Cardiac muscle cell (in vitro differentiated cells and primary cell): ENCODE measurements around the gene RFC4. TPM values are rescaled to one million over a fixed set of nuclear protein-coding genes. Genes with fewer than 3 reads are reported as not detected.

Experiments used
- DNase-seq, 2 donors: peaks; one replicate each; pipeline versions ENCODE4 v3.0.0 to v3.0.0-alpha.2; 2010 to 2017; ENCODE audit warnings: low read depth in 1 of 2, low spot score in 1 of 2
- H3K27ac ChIP-seq: fragments of 200-600 bp; sonication (generic); 2 replicates; pipeline ENCODE4 v1.5.1; 2016
- H3K27me3 ChIP-seq: fragments of 200-600 bp; sonication (generic); 2 replicates; pipeline ENCODE4 v1.6.0; 2016; ENCODE audit warnings: control low read depth
- H3K36me3 ChIP-seq: fragments of 200-600 bp; sonication (generic); 2 replicates; pipeline ENCODE4 v1.5.1; 2016; ENCODE audit warnings: control low read depth
- H3K4me1 ChIP-seq: fragments of 200-600 bp; sonication (generic); 2 replicates; pipeline ENCODE4 v1.8.1; 2017; ENCODE audit warnings: low read depth, mild to moderate bottlenecking, mixed run types
- H3K4me3 ChIP-seq: fragments of 200-600 bp; sonication (generic); 2 replicates; pipeline ENCODE4 v1.5.1; 2016; ENCODE audit warnings: mild to moderate bottlenecking
- H3K9me3 ChIP-seq: fragments of 200-600 bp; sonication (generic); 2 replicates; pipeline ENCODE4 v1.5.1; 2017; ENCODE audit warnings: low read depth, mild to moderate bottlenecking, control low read depth
- polyA plus RNA-seq: library from polyadenylated mRNA; unstranded; fragments of >200 nt; fragmentation: Nextera tagmentation; extraction: Ambion mirVana; gene quantifications from 2 replicates; pipeline ENCODE4 v1.2.1, GENCODE V29; 2016
- total RNA-seq: library from RNA; depleted of rRNA; stranded (reverse); fragments of >200 nt; gene quantifications from 2 replicates; pipeline ENCODE4 v1.2.3, GENCODE V29; 2016
- TF ChIP-seq, protein P1 (sequence below): IDR thresholded peaks from 2 replicates; pipeline ENCODE4 v1.5.1; 2012; ENCODE audit warnings: low read depth, mild to moderate bottlenecking, low read length

The RFC4 gene
- total and polyA plus RNA-seq, 2 experiments from 2014 or later: 23.0 to 47.4 TPM

DNA sequence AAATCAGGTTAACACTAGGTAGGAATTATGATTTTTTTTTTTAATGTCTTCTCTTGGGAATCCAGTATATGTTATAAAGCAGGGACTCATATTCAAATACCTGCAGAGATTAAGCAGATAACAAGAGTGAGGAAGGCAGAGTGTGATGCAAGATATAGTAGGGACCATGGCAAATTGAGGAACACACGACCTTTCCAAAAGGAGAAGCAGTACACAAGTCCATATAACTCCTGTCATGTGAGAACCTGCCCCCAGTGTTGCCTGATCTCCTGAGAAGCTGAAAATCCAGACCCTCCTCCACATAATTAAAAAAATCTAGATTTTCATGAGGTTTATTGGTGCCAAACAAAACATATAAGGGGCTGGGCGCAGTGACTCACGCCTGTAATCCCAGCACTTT lies 3.6 kb downstream of the RFC4 start:
- TF ChIP-seq, protein P1, sequence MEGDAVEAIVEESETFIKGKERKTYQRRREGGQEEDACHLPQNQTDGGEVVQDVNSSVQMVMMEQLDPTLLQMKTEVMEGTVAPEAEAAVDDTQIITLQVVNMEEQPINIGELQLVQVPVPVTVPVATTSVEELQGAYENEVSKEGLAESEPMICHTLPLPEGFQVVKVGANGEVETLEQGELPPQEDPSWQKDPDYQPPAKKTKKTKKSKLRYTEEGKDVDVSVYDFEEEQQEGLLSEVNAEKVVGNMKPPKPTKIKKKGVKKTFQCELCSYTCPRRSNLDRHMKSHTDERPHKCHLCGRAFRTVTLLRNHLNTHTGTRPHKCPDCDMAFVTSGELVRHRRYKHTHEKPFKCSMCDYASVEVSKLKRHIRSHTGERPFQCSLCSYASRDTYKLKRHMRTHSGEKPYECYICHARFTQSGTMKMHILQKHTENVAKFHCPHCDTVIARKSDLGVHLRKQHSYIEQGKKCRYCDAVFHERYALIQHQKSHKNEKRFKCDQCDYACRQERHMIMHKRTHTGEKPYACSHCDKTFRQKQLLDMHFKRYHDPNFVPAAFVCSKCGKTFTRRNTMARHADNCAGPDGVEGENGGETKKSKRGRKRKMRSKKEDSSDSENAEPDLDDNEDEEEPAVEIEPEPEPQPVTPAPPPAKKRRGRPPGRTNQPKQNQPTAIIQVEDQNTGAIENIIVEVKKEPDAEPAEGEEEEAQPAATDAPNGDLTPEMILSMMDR: no peak
- H3K27me3 ChIP-seq: no peaks in the 10 kb centered on the region
- peaks cover 28% of the 10 kb centered on the region for H3K36me3 ChIP-seq
- no peak overlapping the region for H3K4me3 ChIP-seq
- no peak for DNase-seq
- peaks cover 11% of the 10 kb centered on the region for H3K4me1 ChIP-seq
- no peak overlapping the region for H3K27ac ChIP-seq
- H3K9me3 ChIP-seq: no peaks in the 10 kb centered on the region

DNA sequence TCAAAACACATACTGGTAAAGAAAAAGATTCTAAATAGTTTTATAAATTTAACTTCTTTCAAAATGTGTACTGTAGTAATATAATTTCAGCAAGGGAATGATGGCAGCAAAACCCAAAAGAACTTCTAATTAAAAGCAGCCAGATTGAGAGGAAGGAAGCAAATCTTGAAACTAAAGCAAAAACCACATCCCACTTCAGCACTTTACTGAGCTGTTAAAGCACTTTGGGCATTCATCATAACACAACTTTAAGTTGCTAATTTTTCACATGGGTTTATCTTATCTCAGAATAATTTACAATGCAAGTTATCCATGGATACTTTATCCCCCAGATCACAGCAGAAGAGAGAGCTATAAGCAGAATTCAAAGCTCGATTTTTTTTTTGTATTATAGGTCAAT lies 6.0 kb downstream of the RFC4 start:
- no peaks in the 10 kb centered on the region for H3K9me3 ChIP-seq
- TF ChIP-seq, protein P1: no peak
- no peak for DNase-seq
- H3K4me3 ChIP-seq: no peak overlapping the region
- peaks cover 36% of the 10 kb centered on the region for H3K36me3 ChIP-seq
- no peaks in the 10 kb centered on the region for H3K27me3 ChIP-seq
- H3K4me1 ChIP-seq: peaks cover 1% of the 10 kb centered on the region
- H3K27ac ChIP-seq: no peak overlapping the region

DNA sequence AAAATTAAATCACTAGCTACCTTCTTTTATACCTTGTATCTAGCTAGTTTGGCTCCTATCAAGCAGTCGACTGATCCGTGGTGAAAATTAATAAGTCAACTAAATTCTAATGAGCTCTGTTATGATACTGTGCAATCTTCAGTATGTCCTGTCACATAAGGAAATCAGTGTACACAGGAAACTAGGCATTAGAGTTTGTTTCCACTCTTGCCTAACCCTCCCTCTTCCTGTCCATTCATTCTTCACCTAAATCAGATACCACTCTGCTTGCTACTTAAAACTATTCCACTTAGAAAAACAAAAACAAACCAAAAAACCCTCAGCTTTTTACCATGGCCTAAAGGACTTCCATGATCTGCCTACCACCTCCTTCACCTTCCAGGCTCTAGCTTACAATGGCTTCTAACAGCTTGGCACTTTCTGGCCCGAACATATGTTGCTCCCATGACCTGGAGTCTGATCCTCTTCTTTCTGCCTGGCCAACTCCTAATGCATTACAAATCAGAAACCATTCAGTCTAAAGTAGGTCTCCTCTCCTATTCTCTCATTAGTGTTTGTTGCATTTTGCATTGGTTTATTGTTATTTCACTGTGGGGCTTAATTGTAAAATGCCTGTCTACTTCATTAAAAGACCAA lies 7.9 kb downstream of the RFC4 start:
- TF ChIP-seq, protein P1: no peak
- DNase-seq: no peak

DNA sequence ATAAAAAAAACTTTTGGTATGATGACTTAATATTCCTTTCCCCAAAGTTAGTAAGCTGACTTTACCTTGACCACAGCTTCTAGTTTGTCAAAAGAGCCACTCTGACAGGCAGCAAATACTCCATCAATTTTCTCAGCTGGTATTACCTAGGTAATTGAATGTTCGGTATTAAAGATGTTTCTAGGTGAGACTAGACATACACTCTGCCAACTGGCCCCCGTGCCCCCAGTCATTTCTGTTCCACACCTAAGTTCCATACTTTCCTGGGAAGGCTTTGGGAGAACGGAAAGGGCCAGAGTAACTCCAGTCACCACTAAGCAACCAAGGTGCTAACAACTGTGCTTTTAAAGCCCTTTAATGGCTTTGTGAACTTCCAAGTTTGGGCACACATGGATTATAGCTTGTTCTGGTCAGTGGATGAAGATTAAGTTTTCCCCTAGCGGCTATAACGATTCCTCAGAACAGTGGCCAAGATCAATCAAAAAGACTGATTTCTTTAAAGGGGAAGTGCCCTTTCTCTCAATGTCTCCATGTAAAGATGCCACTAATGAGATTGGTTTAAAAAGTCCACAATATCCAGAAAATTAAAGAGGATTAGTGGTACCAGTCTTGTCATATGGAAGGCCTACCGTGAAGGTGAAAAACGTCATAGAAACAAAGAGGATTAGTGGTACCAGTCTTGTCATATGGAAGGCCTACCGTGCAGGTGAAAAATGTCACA lies 15.9 kb downstream of the RFC4 start:
- Histone ChIP-seq H3K27me3 (no peaks in the 10 kb centered on the region), H3K27ac (peak overlapping the region; percentile 4), H3K36me3 (peaks cover 76% of the 10 kb centered on the region), H3K4me1 (peaks cover 9% of the 10 kb centered on the region), H3K9me3 (no peaks in the 10 kb centered on the region), H3K4me3 (no peak overlapping the region)
- peak; percentile 33 to 64 for DNase-seq
- TF ChIP-seq, protein P1: peak; percentile 29

More for the DNA sequence above, 7.9 kb downstream of the RFC4 start:
- no peak overlapping the region for H3K4me3 ChIP-seq
- H3K9me3 ChIP-seq: no peaks in the 10 kb centered on the region
- no peaks in the 10 kb centered on the region for H3K4me1 ChIP-seq
- no peaks in the 10 kb centered on the region for H3K27me3 ChIP-seq
- peaks cover 46% of the 10 kb centered on the region for H3K36me3 ChIP-seq
- no peak overlapping the region for H3K27ac ChIP-seq

DNA sequence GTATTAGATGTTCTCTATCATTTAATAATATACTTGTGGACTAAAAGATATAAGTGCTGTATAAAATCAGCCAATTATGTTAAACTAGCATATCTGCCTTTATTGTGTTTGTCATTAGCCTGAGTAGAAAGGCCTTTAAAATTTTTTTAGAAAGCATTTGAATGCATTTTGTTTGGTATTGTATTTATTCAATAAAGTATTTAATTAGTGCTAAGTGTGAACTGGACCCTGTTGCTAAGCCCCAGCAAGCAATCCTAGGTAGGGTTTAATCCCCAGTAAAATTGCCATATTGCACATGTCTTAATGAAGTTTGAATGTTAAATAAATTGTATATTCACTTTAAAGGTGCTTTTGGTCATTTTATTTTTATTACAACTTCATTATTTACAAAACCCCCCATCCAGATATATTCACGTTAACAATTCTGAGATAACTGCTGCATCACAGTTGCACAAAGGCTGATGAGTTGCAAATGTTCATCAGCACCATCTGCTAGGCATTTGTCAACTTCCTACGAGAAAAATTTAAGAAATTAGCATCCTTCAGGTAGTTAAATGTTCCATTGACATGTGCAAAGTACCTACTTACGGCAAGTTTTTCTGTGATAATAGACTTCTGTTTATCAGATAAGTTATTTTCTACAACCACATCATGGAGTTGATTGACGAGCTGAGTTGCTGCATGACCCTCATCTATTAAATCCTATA lies 16.6 kb downstream of the RFC4 start:
- no peak overlapping the region for H3K4me3 ChIP-seq
- peaks cover 12% of the 10 kb centered on the region for H3K4me1 ChIP-seq
- H3K27me3 ChIP-seq: no peaks in the 10 kb centered on the region
- TF ChIP-seq, protein P1: no peak
- DNase-seq: peak in 1 of 2 donors; percentile 13
- peaks cover 83% of the 10 kb centered on the region for H3K36me3 ChIP-seq
- H3K9me3 ChIP-seq: no peaks in the 10 kb centered on the region
- H3K27ac ChIP-seq: peak overlapping the region; percentile 4
